NOMO-1 treated with DMSO at 0.1 percent for 48 hours (cell line): ENCODE data around the gene BANP.
"Not testable (repeated sequence)": the region's sequence is repeated elsewhere in the genome, so short reads cannot be mapped to it uniquely, and the experiment has no call there.

Experiments used
- DNase-seq: peaks from one replicate; lab custom pipeline; 2025; ENCODE audit not compliant: unreplicated experiment; lab: John Stamatoyannopoulos, UW

Gene BANP

GRCh38 chr16:87965417-87965816 lies 14.2 kb downstream of the BANP start:
- DNase-seq = no peak

- no peak for DNase-seq
Measured at GRCh38 chr16:87966064-87966645, 14.9 kb downstream of the BANP start.

- no peak for DNase-seq
Measured at GRCh38 chr16:87966685-87967185, 15.5 kb downstream of the BANP start.

- DNase-seq = no peak
Measured at GRCh38 chr16:87968541-87968940, 17.3 kb downstream of the BANP start.

- DNase-seq = no peak
Measured at GRCh38 chr16:87970186-87970585, 19.0 kb downstream of the BANP start.

- DNase-seq = no peak
Measured at GRCh38 chr16:87971933-87972332, 20.7 kb downstream of the BANP start.

GRCh38 chr16:87973717-87974116 lies 22.5 kb downstream of the BANP start:
- no peak for DNase-seq

- DNase-seq = no peak
Measured at GRCh38 chr16:87974178-87974577, 22.9 kb downstream of the BANP start.

- no peak for DNase-seq
Measured at GRCh38 chr16:87976665-87977064, 25.4 kb downstream of the BANP start.

- no peak for DNase-seq
Measured at GRCh38 chr16:87978127-87978526, 26.9 kb downstream of the BANP start.

GRCh38 chr16:87979352-87979751 lies 28.1 kb downstream of the BANP start:
- no peak for DNase-seq

GRCh38 chr16:87979911-87980630 lies 28.8 kb downstream of the BANP start:
- DNase-seq = not testable (repeated sequence)

GRCh38 chr16:87981376-87981775 lies 30.1 kb downstream of the BANP start:
- DNase-seq = not testable (repeated sequence)

- no peak for DNase-seq
Measured at GRCh38 chr16:87982581-87983041, 31.4 kb downstream of the BANP start.

GRCh38 chr16:87983072-87983736 lies 32.0 kb downstream of the BANP start:
- DNase-seq = not testable (repeated sequence)

- DNase-seq = not testable (repeated sequence)
Measured at GRCh38 chr16:87983737-87984097, 32.5 kb downstream of the BANP start.

GRCh38 chr16:87984180-87984579 lies 32.9 kb downstream of the BANP start:
- not testable (repeated sequence) for DNase-seq

- no peak for DNase-seq
Measured at GRCh38 chr16:87984632-87985267, 33.5 kb downstream of the BANP start.

GRCh38 chr16:87985493-87985892 lies 34.3 kb downstream of the BANP start:
- DNase-seq = not testable (repeated sequence)

- not testable (repeated sequence) for DNase-seq
Measured at GRCh38 chr16:87986361-87986849, 35.2 kb downstream of the BANP start.

- DNase-seq = not testable (repeated sequence)
Measured at GRCh38 chr16:87988596-87988995, 37.4 kb downstream of the BANP start.
